ENCODE data around the gene GORASP1.

GORASP1 gene

GRCh38 chr3:39102504-39103323 is 4.7 kb downstream of the GORASP1 start:
- DNase-seq (ENCODE audit: low read depth) = no peak

GRCh38 chr3:39101022-39101689 is 6.3 kb downstream of the GORASP1 start:
- DNase-seq (ENCODE audit: low read depth) = peak; percentile 12

GRCh38 chr3:39100500-39100886 is 6.9 kb downstream of the GORASP1 start:
- DNase-seq (ENCODE audit: low read depth) = no peak

DNA sequence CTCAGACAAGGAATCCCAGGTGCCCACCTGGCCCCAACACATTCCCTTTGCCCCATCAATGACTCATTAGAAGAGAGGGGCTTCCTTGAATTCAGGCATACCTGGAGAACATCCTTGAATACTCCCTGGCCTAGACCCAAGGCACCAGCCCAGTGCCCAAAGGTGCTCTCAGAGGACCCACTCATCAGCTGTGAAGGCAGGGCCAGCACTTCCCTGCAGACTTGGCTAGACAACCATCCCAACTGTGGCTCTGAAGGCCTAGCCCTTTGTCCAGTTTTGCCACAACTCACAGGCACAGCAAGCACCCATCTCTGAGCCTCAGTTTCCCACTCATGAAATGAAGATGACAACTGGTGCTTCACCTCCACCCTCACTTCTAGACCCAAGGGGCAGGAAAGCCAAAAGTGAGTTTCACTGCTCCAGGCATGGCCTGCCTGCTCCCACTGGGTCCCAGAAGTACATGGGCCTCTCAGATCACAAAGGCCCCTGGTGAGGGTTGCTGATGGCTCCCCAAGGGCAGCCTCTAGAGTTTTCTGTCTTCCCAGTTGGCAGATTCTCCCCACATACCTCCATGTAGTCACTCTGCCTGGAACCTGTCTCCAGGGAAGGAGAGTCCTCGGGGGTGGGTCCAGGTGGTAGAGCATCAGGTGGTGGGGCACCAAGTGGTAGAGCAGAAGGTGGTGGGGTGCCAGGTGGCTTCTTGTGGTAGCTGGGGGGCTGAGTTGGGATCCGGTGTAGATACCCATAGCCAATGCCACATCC is 7.5 kb downstream of the GORASP1 start:
- no peak for DNase-seq (ENCODE audit: low read depth)

DNA sequence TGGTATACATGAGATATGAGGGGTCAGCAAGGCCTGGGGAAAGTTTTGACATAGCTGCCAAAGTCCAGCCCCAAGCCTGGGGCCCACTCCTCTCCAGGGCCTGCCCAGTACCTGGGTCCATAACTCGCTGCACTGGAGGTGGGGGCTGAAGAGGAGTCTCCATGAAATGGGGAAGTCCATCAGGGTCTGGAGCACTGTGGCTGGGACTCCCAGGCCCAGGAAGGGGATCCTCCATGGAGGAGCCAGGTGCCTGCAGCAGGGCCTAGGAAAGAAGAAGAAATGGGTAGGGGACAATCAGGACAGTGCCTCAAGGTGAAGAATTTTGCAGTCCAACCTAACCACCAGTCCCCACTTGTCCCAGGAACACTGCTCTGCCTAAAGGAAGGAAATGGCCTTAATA is 8.2 kb downstream of the GORASP1 start:
- no peak for DNase-seq (ENCODE audit: low read depth)

DNA sequence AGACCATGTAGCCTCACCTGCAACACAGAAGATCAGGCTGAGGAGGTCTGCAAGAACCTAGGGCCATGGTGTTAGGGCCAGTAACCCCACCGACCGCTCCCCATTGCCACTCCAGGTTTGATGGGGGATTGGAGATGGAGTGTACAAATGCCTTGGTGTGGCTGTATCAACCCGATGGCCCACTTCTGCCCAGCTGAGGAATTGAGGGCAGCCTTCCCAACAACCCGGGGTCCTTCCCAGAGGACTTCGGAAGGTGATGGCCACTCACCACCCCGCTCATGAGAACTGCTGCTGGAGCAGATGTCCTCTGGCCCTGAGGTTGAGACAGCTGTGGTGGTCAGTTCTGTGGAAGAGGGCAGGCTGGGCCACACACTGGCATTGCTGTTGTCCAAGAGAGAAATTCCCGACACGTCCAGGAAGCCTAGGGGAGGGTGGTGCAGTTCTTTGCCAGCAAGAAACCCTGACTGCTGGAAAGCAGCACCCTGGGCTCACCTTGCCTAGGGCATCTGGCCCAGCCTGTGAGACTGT is 8.9 kb downstream of the GORASP1 start:
- DNase-seq (ENCODE audit: low read depth) = no peak

GRCh38 chr3:39097716-39098472 is 9.5 kb downstream of the GORASP1 start:
- no peak for DNase-seq (ENCODE audit: low read depth)

- no peak for DNase-seq (ENCODE audit: low read depth)
Measured at GRCh38 chr3:39096775-39097174, 10.7 kb downstream of the GORASP1 start.

GRCh38 chr3:39095778-39096177 is 11.6 kb downstream of the GORASP1 start:
- no peak for DNase-seq (ENCODE audit: low read depth)

GRCh38 chr3:39094851-39095677 is 12.4 kb downstream of the GORASP1 start:
- DNase-seq (ENCODE audit: low read depth) = no peak

- peak; percentile 37 for DNase-seq (ENCODE audit: low read depth)
Measured at GRCh38 chr3:39090922-39091321, 16.5 kb downstream of the GORASP1 start.

DNA sequence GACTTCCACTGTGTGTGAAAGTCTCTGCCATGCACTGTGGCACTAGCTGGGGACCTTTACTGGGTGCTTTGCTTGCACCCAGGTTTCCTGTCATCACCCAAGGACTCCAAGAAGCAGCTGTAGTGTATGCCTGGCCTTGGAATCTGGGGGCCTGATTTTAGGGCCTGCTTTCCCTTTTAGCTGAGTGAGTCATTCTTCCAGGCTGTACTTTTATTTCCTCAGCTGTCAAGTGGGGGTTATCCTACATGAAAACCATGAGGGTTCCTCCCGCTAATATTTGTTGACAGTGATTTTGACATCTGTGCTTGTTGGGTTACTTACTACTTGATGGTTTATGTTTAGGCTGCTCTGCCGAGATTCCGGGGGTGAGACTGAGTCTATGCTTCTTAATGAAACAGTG is 18.5 kb downstream of the GORASP1 start:
- DNase-seq (ENCODE audit: low read depth) = no peak

DNA sequence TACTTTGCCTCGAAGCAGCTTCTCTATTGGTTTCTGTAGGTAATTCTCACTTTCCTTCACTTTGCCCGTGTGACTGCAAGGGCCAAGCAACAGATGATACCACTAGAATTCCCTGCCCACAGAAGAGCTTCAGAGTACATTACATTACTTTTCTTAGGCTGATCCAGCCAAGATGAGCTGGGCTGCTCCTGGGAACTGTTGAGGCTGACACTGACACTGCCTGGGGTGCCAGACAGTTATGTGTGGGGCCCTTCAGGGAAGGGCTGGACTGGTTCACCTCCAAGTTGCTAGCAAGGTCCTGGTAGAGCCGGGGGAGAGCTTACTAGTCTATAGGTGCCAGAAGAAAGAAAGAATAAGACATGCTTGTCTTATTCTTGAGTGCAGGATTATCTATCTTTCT is 19.0 kb downstream of the GORASP1 start:
- DNase-seq (ENCODE audit: low read depth) = no peak

DNA sequence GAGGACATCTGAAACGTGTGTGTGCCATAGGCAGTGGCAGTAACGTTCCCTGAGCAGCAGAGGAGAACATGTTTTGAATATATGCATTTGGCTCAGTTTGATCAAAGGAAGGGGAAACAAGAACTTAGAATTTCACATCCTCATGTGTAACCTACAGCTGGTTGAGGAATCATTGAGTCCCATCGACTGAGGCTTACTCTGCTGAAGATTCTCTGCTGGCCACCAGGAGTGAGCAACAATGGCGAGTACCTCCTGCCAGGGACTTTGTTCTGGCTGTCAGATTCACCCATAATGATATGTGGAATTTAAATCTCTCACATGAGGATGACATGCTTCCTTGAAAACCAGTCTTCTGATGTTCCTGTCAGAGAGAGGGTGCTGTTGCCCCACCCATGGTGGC is 21.3 kb downstream of the GORASP1 start:
- DNase-seq (ENCODE audit: low read depth) = no peak

GRCh38 chr3:39082666-39083313 is 24.6 kb downstream of the GORASP1 start:
- no peak for DNase-seq (ENCODE audit: low read depth)

- DNase-seq (ENCODE audit: low read depth) = no peak
Measured at GRCh38 chr3:39080026-39080425, 27.4 kb downstream of the GORASP1 start.

DNA sequence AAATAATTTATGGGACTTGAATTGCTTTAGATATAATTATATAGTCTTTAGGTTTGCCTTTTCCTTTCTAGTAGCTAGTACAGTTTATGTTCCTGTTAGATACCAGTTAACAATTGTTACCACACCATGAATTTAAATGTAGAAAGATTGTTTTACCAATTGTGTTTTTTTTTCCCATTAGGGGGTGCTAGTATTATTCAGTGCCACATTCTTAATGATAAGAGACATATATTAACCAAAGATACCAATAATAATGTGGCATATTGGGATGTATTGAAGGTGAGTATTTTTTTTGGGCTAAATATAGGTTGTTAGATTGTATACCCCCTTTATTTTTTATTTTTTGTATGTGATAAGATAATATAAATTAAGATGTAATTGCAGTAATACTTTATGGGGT is 27.9 kb downstream of the GORASP1 start:
- DNase-seq (ENCODE audit: low read depth) = no peak

DNA sequence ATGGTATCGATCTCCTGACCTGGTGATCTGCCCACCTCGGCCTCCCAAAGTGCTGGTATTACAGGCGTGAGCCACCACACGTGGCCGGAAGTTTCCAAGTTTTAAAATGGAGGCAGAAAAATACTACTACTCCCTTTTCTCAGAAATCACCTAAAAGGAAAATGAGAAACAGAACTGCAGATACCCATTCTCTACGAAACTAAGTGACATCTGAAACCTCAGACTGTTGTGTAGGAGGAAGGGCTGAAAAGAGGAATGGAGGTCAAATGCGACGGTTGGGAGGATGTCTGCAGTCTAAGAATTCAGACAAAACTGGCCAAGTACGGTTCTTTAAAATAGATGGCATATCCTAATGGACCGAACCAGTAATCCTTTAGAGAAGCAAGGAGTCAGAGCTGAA is 31.5 kb downstream of the GORASP1 start:
- no peak for DNase-seq (ENCODE audit: low read depth)

GRCh38 chr3:39068556-39068955 is 38.9 kb downstream of the GORASP1 start:
- no peak for DNase-seq (ENCODE audit: low read depth)

- no peak for DNase-seq (ENCODE audit: low read depth)
Measured at GRCh38 chr3:39067286-39067685, 40.1 kb downstream of the GORASP1 start.

DNA sequence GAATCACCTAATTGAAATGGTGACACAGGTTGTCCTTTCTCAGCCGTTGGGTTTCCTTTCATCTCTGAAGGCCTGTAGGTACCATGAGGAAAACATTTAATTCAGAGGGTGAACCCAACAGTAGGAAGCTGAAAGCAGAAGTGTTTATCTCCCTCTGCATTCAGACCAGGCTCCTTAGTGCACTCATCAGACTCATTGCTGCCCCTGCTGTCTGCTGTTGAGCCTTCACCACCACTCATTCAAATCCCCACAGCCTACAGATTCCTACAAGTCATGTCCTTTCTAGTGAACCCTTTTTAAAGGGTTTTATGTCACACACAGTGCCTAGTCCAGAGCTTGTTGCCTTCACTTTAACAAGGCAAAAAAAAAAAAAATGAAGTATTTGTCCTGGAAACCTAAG is 42.2 kb downstream of the GORASP1 start:
- peak; percentile 30 for DNase-seq (ENCODE audit: low read depth)

Data from fibroblast of gingiva (primary cell).